K562 (cell line): ENCODE measurements around the gene ARHGAP31. TPM values are rescaled to one million over a fixed set of nuclear protein-coding genes. Genes with fewer than 3 reads are reported as not detected.
A peak's percentile ranks its signal among the peaks of the same experiment; 100 is the strongest.

Experiments used
- ATAC-seq: fragments of 200-7000 bp; cut with Tn5 transposase; 3 replicates; pipeline ENCODE4 v1.9.1; 2020; ENCODE audit warnings: moderate library complexity
- BruUV-seq: library from RNA; stranded (reverse); fragments of 400-500 nt; replicated peaks from 2 replicates; lab custom pipeline; 2021; lab: Mats Ljungman, UMichigan
- CTCF ChIA-PET: fragments of 300-600 bp; formaldehyde crosslinking; extraction: SDS; loops from one replicate; lab custom pipeline; 2021; ENCODE audit warnings: low intra/inter-chr PET ratio; lab: Yijun Ruan, JAX
- POLR2A ChIA-PET: fragments of 300-600, 350-650 bp; sonication (Branson Sonifier 250); formaldehyde crosslinking; extraction: SDS; loops from one replicate; lab custom pipeline; 2021; ENCODE audit warnings: antibody characterized with exemption, inconsistent platforms; lab: Yijun Ruan, JAX
- DNase-seq, 4 experiments: peaks; one replicate each; pipeline versions ENCODE4 v3.0.0 to v3.0.0-alpha.2; 2011 to 2018; ENCODE audit warnings: low spot score in 3 of 4, mixed read lengths in 3 of 4; ENCODE audit errors: extremely low read depth in 1 of 4
- FAIRE-seq: peaks from 2 replicates; lab custom pipeline; 2011; peaks lifted over from hg19 to GRCh38; lab: Jason Lieb, UNC
- H2AFZ ChIP-seq: 2 replicates; pipeline ENCODE4 v1.6.0; 2011; ENCODE audit warnings: low read depth, low read length, control low read depth, inconsistent platforms
- H3K27ac ChIP-seq: fragments of 200-600 bp; 3 replicates; pipeline ENCODE4 v1.8.0; 2011; ENCODE audit warnings: low read depth, mild to moderate bottlenecking, control low read depth, inconsistent platforms, low read length, moderate library complexity, mixed read lengths; ENCODE audit errors: extremely low read depth
- H3K27me3 ChIP-seq, 2 experiments: fragments of 300-600 bp in 1 of 2; 2 replicates in 1 of 2; 3 replicates in 1 of 2; pipeline versions ENCODE4 v1.6.0 to v1.8.0; 2011; ENCODE audit warnings: inconsistent platforms in 2 of 2, low read length in 2 of 2, mild to moderate bottlenecking in 1 of 2, mixed read lengths in 1 of 2, moderate library complexity in 1 of 2; ENCODE audit not compliant: control insufficient read depth in 2 of 2, insufficient read depth in 2 of 2
- H3K36me3 ChIP-seq: fragments of 300-600 bp; 3 replicates; pipeline ENCODE4 v1.8.0; 2011; ENCODE audit warnings: mild to moderate bottlenecking, low read length, inconsistent platforms; ENCODE audit not compliant: control insufficient read depth, insufficient read depth
- H3K4me1 ChIP-seq, 2 experiments: fragments of 200-600 bp in 1 of 2; replicated peaks in 1 of 2; 2 replicates in 1 of 2; 3 replicates in 1 of 2; pipeline versions ENCODE4 v1.5.1 to v1.8.0; 2011; ENCODE audit warnings: inconsistent platforms in 2 of 2, low read length in 2 of 2, mild to moderate bottlenecking in 1 of 2, mixed read lengths in 1 of 2, moderate library complexity in 1 of 2; ENCODE audit not compliant: control insufficient read depth in 2 of 2, insufficient read depth in 2 of 2
- H3K4me2 ChIP-seq: 2 replicates; pipeline ENCODE4 v1.6.1; 2011; ENCODE audit warnings: low read length, control low read depth, inconsistent platforms, mixed read lengths; ENCODE audit not compliant: insufficient read depth
- H3K4me3 ChIP-seq: fragments of 200-600 bp; sonication (generic), shearing (Covaris generic); 2 replicates; pipeline ENCODE4 v1.5.1; 2016; ENCODE audit warnings: control low read depth, inconsistent platforms
- H3K79me2 ChIP-seq: fragments of 200-600 bp; 3 replicates; pipeline ENCODE4 v1.8.0; 2011; ENCODE audit warnings: low read length, inconsistent platforms; ENCODE audit not compliant: control insufficient read depth, insufficient read depth
- H3K9ac ChIP-seq, 2 experiments: 2 replicates each; pipeline versions ENCODE4 v1.6.0 to v1.6.1; 2011; ENCODE audit warnings: low read depth in 2 of 2, low read length in 2 of 2, control low read depth in 1 of 2, inconsistent platforms in 1 of 2, mild to moderate bottlenecking in 1 of 2, mixed read lengths in 1 of 2; ENCODE audit not compliant: insufficient read depth in 1 of 2
- H3K9me1 ChIP-seq: one replicate; pipeline ENCODE4 v1.6.0; 2011; ENCODE audit warnings: inconsistent platforms, mild to moderate bottlenecking, low read length, moderate library complexity; ENCODE audit not compliant: control insufficient read depth, insufficient read depth
- H3K9me3 ChIP-seq: replicated peaks from 2 replicates; pipeline ENCODE4 v1.5.1; 2011; ENCODE audit warnings: low read depth, low read length, inconsistent platforms; ENCODE audit not compliant: control insufficient read depth, insufficient read depth
- H4K20me1 ChIP-seq: replicated peaks from 2 replicates; pipeline ENCODE4 v1.6.1; 2011; ENCODE audit warnings: low read length, inconsistent platforms, mixed read lengths; ENCODE audit not compliant: control insufficient read depth, insufficient read depth
- ATF6 ChIP-seq: sonication (generic); formaldehyde crosslinking; IDR thresholded peaks from 2 replicates; pipeline ENCODE4 v1.4.0; 2020; ENCODE audit warnings: mild to moderate bottlenecking, missing genetic modification reagents
- HNRNPH1 ChIP-seq: fragments of 200-400 bp; formaldehyde crosslinking; optimal IDR thresholded peaks from 2 replicates; pipeline ENCODE3; 2017; ENCODE audit warnings: low read depth, mild to moderate bottlenecking, low read length, moderate library complexity
- JUN ChIP-seq, 2 experiments: sonication (generic) in 1 of 2; formaldehyde crosslinking in 1 of 2; IDR thresholded peaks; 2 replicates each; pipeline versions ENCODE4 v1.6.1 to v1.8.0; 2012 to 2022; ENCODE audit warnings: borderline replicate concordance in 2 of 2, mild to moderate bottlenecking in 2 of 2, improper control_type of control experiment in 1 of 2, low read depth in 1 of 2, low read length in 1 of 2, missing genetic modification reagents in 1 of 2
- KDM4B ChIP-seq, 2 experiments: fragments of 450-650 bp in 1 of 2; sonication (generic) in 1 of 2; IDR thresholded peaks; 2 replicates each; pipeline ENCODE4 v1.6.1; 2016 to 2017; ENCODE audit warnings: borderline replicate concordance in 2 of 2, antibody characterized with exemption in 1 of 2, low read depth in 1 of 2, mild to moderate bottlenecking in 1 of 2
- NEUROD1 ChIP-seq: fragments of 150-350 bp; IDR thresholded peaks from 2 replicates; pipeline ENCODE4 v1.6.1; 2014; ENCODE audit warnings: borderline replicate concordance, low read length, low read depth; ENCODE audit not compliant: partially characterized antibody
- SP2 ChIP-seq: IDR thresholded peaks from 2 replicates; pipeline ENCODE4 v1.6.1; 2011; ENCODE audit warnings: mild to moderate bottlenecking, low read depth, low read length, moderate library complexity; ENCODE audit not compliant: poor library complexity, severe bottlenecking; ENCODE audit errors: extremely low read depth
- THRA ChIP-seq: fragments of 450-650 bp; IDR thresholded peaks from 2 replicates; pipeline ENCODE4 v1.6.1; 2017; ENCODE audit warnings: mild to moderate bottlenecking, moderate library complexity
- TOE1 ChIP-seq, 2 experiments: fragments of 450-650 bp in 1 of 2; sonication (generic) in 1 of 2; formaldehyde crosslinking in 1 of 2; IDR thresholded peaks; 2 replicates each; pipeline versions ENCODE4 v1.7.1 to v1.8.0; 2016 to 2022; ENCODE audit warnings: borderline replicate concordance in 2 of 2, mild to moderate bottlenecking in 2 of 2, antibody characterized with exemption in 1 of 2, inconsistent platforms in 1 of 2, low read depth in 1 of 2, missing genetic modification reagents in 1 of 2, moderate library complexity in 1 of 2
- USF1 ChIP-seq: sonication (generic); formaldehyde crosslinking; IDR thresholded peaks from 2 replicates; pipeline ENCODE4 v1.9.0; 2022; ENCODE audit warnings: mild to moderate bottlenecking, missing genetic modification reagents
- ZC3H8 ChIP-seq: fragments of 450-650 bp; IDR thresholded peaks from 2 replicates; pipeline ENCODE4 v1.6.1; 2017
- ZFP91 ChIP-seq: sonication (generic); formaldehyde crosslinking; IDR thresholded peaks from 2 replicates; pipeline ENCODE4 v1.8.0; 2022; ENCODE audit warnings: mild to moderate bottlenecking, missing genetic modification reagents
- ZNF174 ChIP-seq: fragments of 250-450 bp; sonication (Bioruptor Pico); IDR thresholded peaks from 2 replicates; pipeline ENCODE4 v1.4.0; 2020; ENCODE audit warnings: mild to moderate bottlenecking
- ZNF444 ChIP-seq: fragments of 250-450 bp; sonication (Bioruptor Pico); IDR thresholded peaks from 2 replicates; pipeline ENCODE4 v1.4.0; 2020; ENCODE audit warnings: mild to moderate bottlenecking, moderate library complexity
- WGBS: fragments of 100-300 bp; shearing (Covaris generic); methylation state at CpG from one replicate; pipeline ENCODE4 v1.1.6; 2016; ENCODE audit warnings: low coverage, mixed read lengths; ENCODE audit not compliant: insufficient coverage; ENCODE audit errors: missing lambda C conversion rate; 5-methylcytosine and 5-hydroxymethylcytosine counted together
- in situ Hi-C: fragments of 300-500 bp; cut with MboI; formaldehyde crosslinking; loops from 4 replicates; pipeline ENCODE4 v1.15.0; 2018; ENCODE audit warnings: inconsistent platforms, mixed read lengths
- intact Hi-C: fragments of 100-400 bp; cut with micrococcal nuclease; formaldehyde crosslinking; loops from 2 replicates; pipeline ENCODE4 v1.14.2; 2022
- polyA plus RNA-seq, 8 experiments: library from polyadenylated mRNA; depleted of rRNA in 4 of 8; stranded (reverse) in 5 of 8; unstranded in 3 of 8; fragments of >200 nt; fragmentation: Nextera tagmentation in 2 of 8; fragmentation: Illumina TruSeq in 1 of 8; extraction: Ambion mirVana in 2 of 8; extraction: Trizol in 1 of 8; gene quantifications; 2 replicates each; pipeline versions ENCODE4 v1.2.1 to v1.2.3, GENCODE V29; 2011 to 2014; ENCODE audit warnings: inconsistent platforms in 1 of 8, missing spikeins in 1 of 8
- total RNA-seq, 7 experiments: library from RNA; depleted of rRNA in 6 of 7; stranded (reverse); fragments of >200 nt in 6 of 7; fragmentation: Illumina TruSeq in 2 of 7; extraction: Trizol in 2 of 7; gene quantifications; 2 replicates each; pipeline versions ENCODE4 v1.2.1 to v1.2.3, GENCODE V29; 2011 to 2021; ENCODE audit warnings: low replicate concordance in 1 of 7

ARHGAP31 gene
- total and polyA plus RNA-seq, 9 of the 15 experiments (the other 6 are each of a cell fraction or from before 2014, with no cell fraction given), result under 0.01 to 0.13 (median 0.06) TPM; not detected in 5

GRCh38 chr3:119330181-119330580 lies 36.0 kb downstream of the ARHGAP31 start:
- H3K79me2 ChIP-seq, result no peaks in the 10 kb centered on the region
- CTCF ChIA-PET, result no interaction called here
- TF ChIP-seq SP2, result no peak
- no peak for TF ChIP-seq THRA
- no peak for TF ChIP-seq HNRNPH1
- TF ChIP-seq ZNF174 (CRISPR knock-in tag), result no peak
- TF ChIP-seq TOE1 (IDR thresholded peaks at IDR 0.05; ENCODE audit: borderline replicate concordance), result no peak
- TF ChIP-seq TOE1 (CRISPR knock-in tag; IDR thresholded peaks at IDR 0.05; ENCODE audit: borderline replicate concordance, low read depth), result no peak
- TF ChIP-seq ZFP91, result no peak
- no peak for TF ChIP-seq ZC3H8
- no peak for TF ChIP-seq ZNF444 (CRISPR knock-in tag)
- TF ChIP-seq ATF6 (CRISPR knock-in tag), result no peak
- no peak for TF ChIP-seq USF1 (CRISPR knock-in tag)
- TF ChIP-seq JUN (IDR thresholded peaks at IDR 0.05; ENCODE audit: borderline replicate concordance, low read depth, low read length), result no peak
- TF ChIP-seq JUN (CRISPR knock-in tag; IDR thresholded peaks at IDR 0.05; ENCODE audit: borderline replicate concordance), result no peak
- TF ChIP-seq KDM4B (IDR thresholded peaks at IDR 0.05; ENCODE audit: borderline replicate concordance in 2 of 2, low read depth in 1 of 2), result no peak
- TF ChIP-seq NEUROD1, result no peak

More at GRCh38 chr3:119330181-119330580, 36.0 kb downstream of the ARHGAP31 start:
- no peak for FAIRE-seq
- intact Hi-C loops, result no loop called here
- in situ Hi-C loops, result no loop called here
- POLR2A ChIA-PET, result no interaction called here
- no peaks in the 10 kb centered on the region for H3K36me3 ChIP-seq
- H3K4me2 ChIP-seq, result no peak overlapping the region
- H3K27me3 ChIP-seq, result no peaks in the 10 kb centered on the region
- H2AFZ ChIP-seq, result peak overlapping the region; percentile 74; the same call in 1 of the 2 replicates
- H3K4me3 ChIP-seq, result no peak overlapping the region
- no peak for DNase-seq
- ATAC-seq, result no peak
- 56% methylated on average over 3 of the region's 3 CpGs for WGBS
- BruUV-seq, result no TSS peak
- H3K9me3 ChIP-seq, result no peaks in the 10 kb centered on the region
- H3K27ac ChIP-seq, result no peak overlapping the region
- H3K9me1 ChIP-seq, result no peaks in the 10 kb centered on the region
- H4K20me1 ChIP-seq, result no peaks in the 10 kb centered on the region
- no peak overlapping the region for H3K9ac ChIP-seq
- peaks cover 0 to 14% of the 10 kb centered on the region in 2 experiments; a peak in 4 of 5 replicates for H3K4me1 ChIP-seq
